ENCODE measurements around the gene TARP.

The TARP gene

GRCh38 chr7:38300175-38300574, 26.7 kb upstream of the TARP start:
- Histone ChIP-seq H3K4me1 (no peaks in the 10 kb centered on the region), H3K27ac (replicated peaks) (no peak overlapping the region), H3K36me3 (no peaks in the 10 kb centered on the region), H3K9me3 (replicated peaks) (no peaks in the 10 kb centered on the region), H3K27me3 (ENCODE audit: low read depth) (peaks cover 24% of the 10 kb centered on the region), H3K4me3 (no peak overlapping the region)
- no peak for TF ChIP-seq CTCF (IDR thresholded peaks at IDR 0.05; ENCODE audit: borderline replicate concordance)
- DNase-seq = no peak
- intact Hi-C loops (cut with micrococcal nuclease) = no loop called here

GRCh38 chr7:38299275-38299931, 26.0 kb upstream of the TARP start:
- no peaks in the 10 kb centered on the region for H3K4me1 ChIP-seq
- H3K36me3 ChIP-seq = no peaks in the 10 kb centered on the region
- no peak overlapping the region for H3K4me3 ChIP-seq
- no peaks in the 10 kb centered on the region for H3K9me3 ChIP-seq (replicated peaks)
- no peak overlapping the region for H3K27ac ChIP-seq (replicated peaks)
- no peak for TF ChIP-seq CTCF (IDR thresholded peaks at IDR 0.05; ENCODE audit: borderline replicate concordance)
- DNase-seq = no peak
- H3K27me3 ChIP-seq (ENCODE audit: low read depth) = peaks cover 16% of the 10 kb centered on the region
- intact Hi-C loops (cut with micrococcal nuclease) = no loop called here

GRCh38 chr7:38296059-38296857, 22.8 kb upstream of the TARP start:
- no peak overlapping the region for H3K4me3 ChIP-seq
- intact Hi-C loops (cut with micrococcal nuclease) = no loop called here
- no peak overlapping the region for H3K27ac ChIP-seq (replicated peaks)
- no peaks in the 10 kb centered on the region for H3K4me1 ChIP-seq
- H3K9me3 ChIP-seq (replicated peaks) = no peaks in the 10 kb centered on the region
- H3K36me3 ChIP-seq = no peaks in the 10 kb centered on the region
- TF ChIP-seq CTCF (IDR thresholded peaks at IDR 0.05; ENCODE audit: borderline replicate concordance) = no peak
- DNase-seq = no peak
- H3K27me3 ChIP-seq (ENCODE audit: low read depth) = peaks cover 8% of the 10 kb centered on the region

- DNase-seq = no peak
- no peak overlapping the region for H3K4me3 ChIP-seq
- H3K9me3 ChIP-seq (replicated peaks) = no peaks in the 10 kb centered on the region
- no peak overlapping the region for H3K27ac ChIP-seq (replicated peaks)
- no peaks in the 10 kb centered on the region for H3K4me1 ChIP-seq
- intact Hi-C loops (cut with micrococcal nuclease) = no loop called here
- H3K27me3 ChIP-seq (ENCODE audit: low read depth) = peaks cover 5% of the 10 kb centered on the region
- no peaks in the 10 kb centered on the region for H3K36me3 ChIP-seq
- no peak for TF ChIP-seq CTCF (IDR thresholded peaks at IDR 0.05; ENCODE audit: borderline replicate concordance)
These were observed 21.5 kb upstream of the TARP start for GRCh38 chr7:38294926-38295325.

- Histone ChIP-seq H3K36me3 (no peaks in the 10 kb centered on the region), H3K4me3 (no peak overlapping the region), H3K27ac (replicated peaks) (no peak overlapping the region), H3K27me3 (ENCODE audit: low read depth) (no peaks in the 10 kb centered on the region), H3K9me3 (replicated peaks) (no peaks in the 10 kb centered on the region), H3K4me1 (no peaks in the 10 kb centered on the region)
- intact Hi-C loops (cut with micrococcal nuclease) = no loop called here
- no peak for TF ChIP-seq CTCF (IDR thresholded peaks at IDR 0.05; ENCODE audit: borderline replicate concordance)
- DNase-seq = no peak
These were observed 19.0 kb upstream of the TARP start for GRCh38 chr7:38292442-38292841.

Data from left ventricle myocardium inferior (tissue), 1 donor.